Astrocyte (in vitro differentiated cells and primary cell): ENCODE data around the gene UACA. TPM values are rescaled to one million over a fixed set of nuclear protein-coding genes. Genes with fewer than 3 reads are reported as not detected.

Source experiments
- DNase-seq: peaks from one replicate; pipeline ENCODE4 v3.0.0-alpha.2; 2010; ENCODE audit warnings: low read depth
- FAIRE-seq: peaks from 2 replicates; lab custom pipeline; 2011; peaks lifted over from hg19 to GRCh38; lab: Jason Lieb, UNC
- H2AFZ ChIP-seq: 2 replicates; pipeline ENCODE4 v1.6.0; 2012; ENCODE audit warnings: low read depth, low read length, inconsistent platforms
- H3K27ac ChIP-seq: 2 replicates; pipeline ENCODE4 v1.5.1; 2011; ENCODE audit warnings: low read depth, low read length, inconsistent platforms
- H3K27me3 ChIP-seq: 2 replicates; pipeline ENCODE4 v1.6.0; 2011; ENCODE audit warnings: low read length, inconsistent platforms; ENCODE audit not compliant: insufficient read depth
- H3K36me3 ChIP-seq: 2 replicates; pipeline ENCODE4 v1.5.1; 2011; ENCODE audit warnings: low read length, inconsistent platforms; ENCODE audit not compliant: insufficient read depth
- H3K4me1 ChIP-seq: 2 replicates; pipeline ENCODE4 v1.5.1; 2011; ENCODE audit warnings: low read length, inconsistent platforms; ENCODE audit not compliant: insufficient read depth
- H3K4me2 ChIP-seq: 2 replicates; pipeline ENCODE4 v1.6.0; 2012; ENCODE audit warnings: low read length, inconsistent platforms
- H3K4me3 ChIP-seq: 2 replicates; pipeline ENCODE4 v1.5.1; 2011; ENCODE audit warnings: low read depth, mild to moderate bottlenecking, low read length, inconsistent platforms; ENCODE audit not compliant: insufficient read depth
- H3K79me2 ChIP-seq: 2 replicates; pipeline ENCODE4 v1.6.0; 2012; ENCODE audit warnings: mild to moderate bottlenecking, low read length, inconsistent platforms; ENCODE audit not compliant: insufficient read depth
- H3K9ac ChIP-seq: 2 replicates; pipeline ENCODE4 v1.6.0; 2012; ENCODE audit warnings: mild to moderate bottlenecking, low read length, inconsistent platforms
- H3K9me3 ChIP-seq: 2 replicates; pipeline ENCODE4 v1.5.1; 2012; ENCODE audit warnings: low read depth, mild to moderate bottlenecking, low read length, inconsistent platforms; ENCODE audit not compliant: insufficient read depth
- H4K20me1 ChIP-seq: 2 replicates; pipeline ENCODE4 v1.6.0; 2012; ENCODE audit warnings: low read length, inconsistent platforms; ENCODE audit not compliant: insufficient read depth
- H3K27ac Mint-ChIP-seq: one replicate; pipeline ENCODE4 v1.8.0; 2021; ENCODE audit warnings: mild to moderate bottlenecking, mixed read lengths; ENCODE audit not compliant: unreplicated experiment
- H3K27me3 Mint-ChIP-seq: one replicate; pipeline ENCODE4 v1.8.0; 2021; ENCODE audit warnings: low read depth, mixed read lengths; ENCODE audit not compliant: unreplicated experiment
- H3K36me3 Mint-ChIP-seq: one replicate; pipeline ENCODE4 v1.8.0; 2021; ENCODE audit warnings: low read depth, mixed read lengths; ENCODE audit not compliant: unreplicated experiment
- H3K4me1 Mint-ChIP-seq: one replicate; pipeline ENCODE4 v1.8.0; 2021; ENCODE audit warnings: low read depth, mixed read lengths; ENCODE audit not compliant: unreplicated experiment
- H3K4me3 Mint-ChIP-seq: one replicate; pipeline ENCODE4 v1.8.0; 2021; ENCODE audit warnings: mild to moderate bottlenecking, moderate library complexity, mixed read lengths; ENCODE audit not compliant: unreplicated experiment
- H3K9me3 Mint-ChIP-seq: one replicate; pipeline ENCODE4 v1.8.0; 2021; ENCODE audit warnings: mild to moderate bottlenecking, mixed read lengths; ENCODE audit not compliant: unreplicated experiment
- CTCF ChIP-seq: IDR thresholded peaks from 2 replicates; pipeline ENCODE4 v1.5.1; 2011; ENCODE audit warnings: low read depth, mild to moderate bottlenecking, inconsistent platforms, low read length, moderate library complexity; ENCODE audit not compliant: insufficient read depth
- EZH2 ChIP-seq: IDR thresholded peaks from 2 replicates; pipeline ENCODE4 v1.6.1; 2012; ENCODE audit warnings: mild to moderate bottlenecking, low read length, inconsistent platforms; ENCODE audit not compliant: insufficient read depth
- total RNA-seq: library from RNA; stranded (reverse); gene quantifications from 2 replicates; pipeline ENCODE4 v1.2.1, GENCODE V29; 2021

The UACA gene
- total RNA-seq, 1 donor from 2014 or later = 168 TPM

- no peak for DNase-seq
- Mint-ChIP-seq H3K27me3 (no peaks in the 10 kb centered on the region), H3K36me3 (no peaks in the 10 kb centered on the region), H3K9me3 (no peaks in the 10 kb centered on the region), H3K27ac (no peak overlapping the region), H3K4me1 (peaks cover 48% of the 10 kb centered on the region), H3K4me3 (no peak overlapping the region)
- Histone ChIP-seq H3K4me1 (peaks cover 61% of the 10 kb centered on the region), H3K27me3 (no peaks in the 10 kb centered on the region), H4K20me1 (no peaks in the 10 kb centered on the region), H3K27ac (peak overlapping the region; percentile 82), H3K9me3 (no peaks in the 10 kb centered on the region), H3K36me3 (no peaks in the 10 kb centered on the region), H3K4me2 (peak overlapping the region; percentile 57), H3K9ac (peak overlapping the region; percentile 30), H3K4me3 (no peak overlapping the region), H2AFZ (no peak overlapping the region), H3K79me2 (no peaks in the 10 kb centered on the region)
- no peak for TF ChIP-seq EZH2
- no peak for TF ChIP-seq CTCF
- no peak for FAIRE-seq
Measured at GRCh38 chr15:70791259-70791658, 27.9 kb upstream of the UACA start.

DNA sequence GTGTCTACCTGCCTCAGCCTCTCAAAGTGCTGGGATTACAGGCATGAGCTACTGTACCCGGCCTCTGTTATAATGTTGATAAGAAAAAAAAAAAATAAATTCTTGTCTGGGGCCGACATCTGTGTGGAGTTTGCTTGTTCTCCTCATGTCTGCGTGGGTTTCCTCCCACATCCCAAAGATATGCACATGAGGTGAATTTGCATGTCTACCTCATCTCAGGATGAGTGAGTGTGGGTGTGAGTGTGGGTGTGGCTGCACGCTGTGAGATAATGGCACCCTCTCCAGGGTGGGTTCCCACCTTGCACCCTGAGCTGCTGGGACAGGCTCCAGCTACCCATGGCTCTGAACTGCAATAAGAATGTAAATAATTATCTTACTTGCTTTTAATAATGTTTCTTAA lies 25.9 kb upstream of the UACA start:
- H3K27ac ChIP-seq = peak overlapping the region; percentile 84

More for the DNA sequence above, 25.9 kb upstream of the UACA start:
- FAIRE-seq (no peak), DNase-seq (peak; percentile 74)
- no peaks in the 10 kb centered on the region for H3K36me3 Mint-ChIP-seq
- no peak overlapping the region for H3K4me3 Mint-ChIP-seq
- no peaks in the 10 kb centered on the region for H4K20me1 ChIP-seq
- H2AFZ ChIP-seq = no peak overlapping the region
- peak overlapping the region; percentile 30 for H3K9ac ChIP-seq
- peak overlapping the region; percentile 56 for H3K4me2 ChIP-seq
- peaks cover 44% of the 10 kb centered on the region for H3K4me1 ChIP-seq
- H3K27me3 ChIP-seq = no peaks in the 10 kb centered on the region
- H3K27ac Mint-ChIP-seq = peak overlapping the region; percentile 35
- no peaks in the 10 kb centered on the region for H3K9me3 ChIP-seq
- peaks cover 35% of the 10 kb centered on the region for H3K4me1 Mint-ChIP-seq
- no peaks in the 10 kb centered on the region for H3K36me3 ChIP-seq
- TF ChIP-seq EZH2 (no peak), CTCF (no peak)
- no peaks in the 10 kb centered on the region for H3K27me3 Mint-ChIP-seq
- no peak overlapping the region for H3K4me3 ChIP-seq
- H3K9me3 Mint-ChIP-seq = no peaks in the 10 kb centered on the region
- H3K79me2 ChIP-seq = no peaks in the 10 kb centered on the region
